Measurements from ENCODE around the gene KIF1B.

The KIF1B gene

DNA sequence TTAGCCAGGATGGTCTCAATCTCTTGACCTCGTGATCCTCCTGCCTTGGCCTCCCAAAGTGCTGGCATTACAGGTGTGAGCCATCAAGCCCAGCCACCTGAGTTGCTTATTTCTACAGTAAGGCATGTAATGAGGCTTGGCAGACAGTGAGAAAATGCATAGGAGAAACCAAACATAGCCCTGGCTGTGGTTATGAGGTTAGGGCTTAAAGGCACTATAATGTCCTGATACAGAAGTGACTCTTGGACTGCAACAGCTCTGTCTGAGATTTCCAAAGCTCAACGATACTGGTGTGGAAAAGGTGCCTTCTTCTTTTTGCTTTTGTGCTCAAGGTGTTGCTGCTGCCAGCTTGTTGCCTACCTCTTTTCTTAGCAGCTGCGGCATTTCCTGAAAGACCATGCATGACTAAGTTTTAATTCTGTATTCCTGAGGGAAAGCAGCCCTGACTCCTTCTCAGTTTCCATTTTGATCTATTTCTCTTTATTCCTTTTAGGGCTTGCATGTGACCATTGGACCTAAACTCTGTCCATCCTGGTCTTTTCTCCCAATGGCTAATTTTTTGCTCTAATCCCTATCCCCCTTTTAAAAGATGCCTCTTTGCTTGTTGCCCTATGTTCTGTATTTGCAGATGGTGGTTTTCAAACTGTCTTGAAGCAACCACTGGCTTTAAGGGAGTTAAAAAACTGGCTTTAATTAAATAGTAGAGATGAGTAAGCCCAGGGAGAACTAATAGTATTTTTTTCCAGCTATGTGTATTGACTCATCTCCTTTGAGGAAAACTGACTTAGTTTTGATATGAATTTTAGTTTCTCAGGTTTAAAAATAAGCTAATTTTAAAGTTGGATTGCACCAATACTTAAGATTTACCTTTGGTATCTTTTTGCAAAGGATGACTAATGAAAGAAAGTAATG lies 70.3 kb downstream of the KIF1B start:
- no peak for DNase-seq (ENCODE audit: low read depth in 3 of 3)

DNA sequence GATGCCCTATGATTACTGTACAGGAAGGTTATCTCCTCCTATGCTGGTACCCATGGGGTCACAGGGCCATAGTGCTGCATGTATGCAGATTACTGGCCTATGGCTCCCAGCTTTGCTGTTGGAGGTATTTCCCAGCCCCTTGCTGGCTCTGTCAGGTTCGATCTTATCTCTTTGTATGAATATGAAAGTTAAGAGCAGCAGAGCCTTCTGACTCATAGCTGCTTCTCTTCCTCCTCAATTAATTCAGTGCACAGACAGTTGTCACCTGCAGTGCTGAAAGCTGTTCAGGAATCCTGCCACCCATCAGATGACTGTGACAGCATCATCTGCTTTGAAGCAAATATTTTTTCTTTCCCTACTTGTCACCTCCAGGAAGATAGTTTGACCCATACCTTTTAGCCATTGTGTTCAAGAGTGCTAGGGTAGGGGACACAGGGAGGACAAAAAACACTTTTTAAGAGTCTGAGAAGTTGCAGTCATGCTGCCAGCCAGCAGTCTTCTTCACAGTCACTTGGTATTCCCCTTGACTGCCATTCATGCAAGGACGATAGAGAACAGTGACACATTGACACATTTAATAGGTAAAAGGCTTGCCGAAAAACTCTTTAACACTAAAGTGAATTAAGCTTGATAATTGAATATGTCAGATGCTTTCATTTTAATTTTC lies 73.1 kb downstream of the KIF1B start:
- peak; percentile 11 to 38 (median 17) for DNase-seq (ENCODE audit: low read depth in 3 of 3)

DNA sequence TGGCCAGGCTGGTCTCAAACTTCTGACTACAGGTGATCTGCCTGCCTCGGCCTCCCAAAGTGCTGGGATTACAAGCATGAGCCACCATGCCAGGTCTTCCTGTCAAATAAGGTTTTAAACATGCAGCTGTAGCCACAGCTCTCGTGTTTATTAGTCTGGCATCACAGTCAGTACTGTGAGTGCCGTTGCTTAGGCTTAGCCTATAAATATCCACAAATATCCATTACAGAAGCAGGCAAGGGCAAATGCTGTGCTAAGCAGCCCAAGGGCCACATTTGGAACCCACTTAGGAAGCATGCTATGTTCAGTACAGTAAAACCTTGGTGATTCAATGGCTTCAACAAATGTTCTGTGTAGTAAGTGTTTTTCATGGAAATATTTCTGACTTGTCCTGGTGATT lies 75.9 kb downstream of the KIF1B start:
- DNase-seq (ENCODE audit: low read depth in 3 of 3) = no peak

DNA sequence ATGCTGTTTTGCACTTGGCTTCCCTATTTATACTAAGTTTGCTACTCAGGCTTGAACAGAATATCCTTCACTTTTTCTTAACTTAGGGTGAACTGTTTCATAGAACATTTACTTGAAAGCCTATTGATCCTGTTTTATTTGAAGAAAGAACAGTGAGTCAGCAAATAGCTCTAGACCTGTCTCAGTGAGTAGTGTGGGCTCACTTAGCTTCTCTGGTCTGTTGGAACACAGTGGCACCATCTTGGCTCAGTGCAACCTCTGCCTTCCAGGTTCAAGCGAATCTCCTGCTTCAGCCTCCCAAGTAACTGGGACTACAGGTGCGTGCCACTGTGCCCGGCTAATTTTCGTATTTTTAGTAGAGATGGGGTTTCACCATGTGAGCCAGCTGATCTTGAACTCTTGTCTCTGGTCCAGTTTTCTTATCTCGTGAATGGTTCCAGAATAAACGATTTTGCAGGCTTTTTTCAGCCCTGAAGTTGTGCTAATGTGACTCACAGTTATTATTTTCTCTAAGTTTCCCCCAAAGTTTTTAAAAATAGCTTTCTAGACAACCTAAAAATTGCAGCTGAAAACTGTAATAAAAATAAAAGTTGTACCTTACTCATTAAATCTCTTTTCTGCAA lies 76.8 kb downstream of the KIF1B start:
- no peak for DNase-seq (ENCODE audit: low read depth in 3 of 3)

DNA sequence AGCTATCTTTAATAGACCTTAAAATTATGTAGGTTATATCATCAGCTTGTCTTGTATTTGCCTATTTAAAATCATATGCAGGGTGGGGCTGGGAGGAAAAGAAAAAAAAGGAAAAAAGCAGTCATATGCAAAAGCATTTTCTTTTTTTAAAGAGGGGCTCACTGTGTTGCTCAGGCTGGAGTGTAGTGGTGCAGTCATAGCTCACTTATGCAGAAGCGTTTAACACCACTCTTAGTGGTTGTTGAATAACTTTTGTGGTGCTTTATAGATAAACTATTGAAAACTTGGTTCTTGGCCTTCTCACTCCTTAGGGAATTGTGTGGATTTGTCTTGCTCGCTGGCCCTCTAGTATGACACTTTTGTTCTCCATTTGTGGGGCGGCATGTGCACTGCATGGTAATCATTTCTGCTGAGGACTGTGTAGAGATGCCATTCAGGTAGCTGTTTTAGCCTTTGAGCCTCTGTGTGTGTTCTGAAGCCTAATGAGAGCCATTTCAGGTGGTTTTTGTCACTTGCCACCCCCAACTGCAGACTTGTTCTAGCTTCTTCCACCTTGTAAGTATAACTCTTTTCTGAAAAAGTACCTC lies 77.8 kb downstream of the KIF1B start:
- no peak for DNase-seq (ENCODE audit: low read depth in 3 of 3)

DNA sequence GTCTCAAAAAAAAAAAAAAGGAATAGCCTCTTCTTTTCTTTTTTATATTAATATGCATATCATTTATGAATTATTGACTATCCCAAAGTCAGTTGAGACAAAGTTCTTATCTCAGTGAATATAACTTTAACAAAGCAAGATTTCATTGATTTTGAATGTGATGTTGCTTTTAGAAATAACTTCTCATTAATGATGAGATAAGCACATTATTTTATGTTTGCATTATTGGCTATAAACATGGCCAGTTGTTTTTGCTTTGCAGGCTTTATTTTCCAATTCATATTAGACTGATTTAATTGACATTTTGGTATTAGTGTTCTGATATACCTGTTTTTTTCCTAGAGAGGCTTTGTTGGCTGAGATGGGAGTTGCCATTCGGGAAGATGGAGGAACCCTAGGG lies 81.3 kb downstream of the KIF1B start:
- DNase-seq (ENCODE audit: low read depth in 3 of 3) = no peak

DNA sequence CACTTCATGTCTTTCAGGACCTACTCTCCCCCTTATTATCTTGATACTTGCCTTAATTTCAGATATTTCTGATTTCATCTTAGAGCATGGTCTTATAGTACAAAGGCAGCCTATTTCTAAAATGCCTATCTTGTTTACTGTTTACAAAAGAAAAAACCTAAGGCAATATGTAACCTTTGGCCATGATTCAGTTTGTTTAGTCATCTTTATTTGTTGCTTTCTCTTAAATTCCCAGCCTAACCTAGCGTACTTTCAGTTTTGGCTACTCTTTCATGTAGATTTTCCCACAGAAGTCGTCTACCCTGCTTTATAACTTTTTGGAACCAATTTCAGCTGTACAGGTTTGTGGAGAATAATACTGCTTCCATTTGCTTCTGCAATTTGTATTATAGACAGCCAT lies 81.8 kb downstream of the KIF1B start:
- DNase-seq (ENCODE audit: low read depth in 3 of 3) = no peak

DNA sequence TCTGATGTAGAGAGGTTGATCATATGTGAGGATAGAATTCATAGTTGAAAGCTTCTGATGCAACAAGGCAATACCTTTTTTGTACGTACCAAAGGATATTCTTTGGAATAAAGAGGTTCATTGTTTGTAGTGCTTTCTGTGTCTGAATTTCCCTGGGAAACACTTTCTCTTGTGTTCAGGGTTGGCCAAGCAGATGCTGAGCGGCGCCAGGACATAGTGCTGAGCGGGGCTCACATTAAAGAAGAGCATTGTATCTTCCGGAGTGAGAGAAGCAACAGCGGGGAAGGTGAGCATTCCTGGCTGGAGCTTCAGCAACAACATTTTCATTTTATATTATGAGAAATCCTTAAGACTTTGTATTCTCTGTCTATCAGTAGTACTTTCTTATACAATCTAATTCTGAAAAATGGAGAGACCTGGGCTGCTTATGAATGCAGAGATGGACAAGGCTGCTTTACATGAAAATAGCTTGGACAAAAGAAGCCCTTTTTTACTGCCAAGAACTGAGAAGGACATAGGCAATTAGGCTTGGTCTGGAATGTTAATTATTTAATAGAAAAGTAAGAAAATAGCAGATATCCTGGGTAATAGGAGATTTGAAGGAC lies 85.2 kb downstream of the KIF1B start:
- no peak for DNase-seq (ENCODE audit: low read depth in 3 of 3)

DNA sequence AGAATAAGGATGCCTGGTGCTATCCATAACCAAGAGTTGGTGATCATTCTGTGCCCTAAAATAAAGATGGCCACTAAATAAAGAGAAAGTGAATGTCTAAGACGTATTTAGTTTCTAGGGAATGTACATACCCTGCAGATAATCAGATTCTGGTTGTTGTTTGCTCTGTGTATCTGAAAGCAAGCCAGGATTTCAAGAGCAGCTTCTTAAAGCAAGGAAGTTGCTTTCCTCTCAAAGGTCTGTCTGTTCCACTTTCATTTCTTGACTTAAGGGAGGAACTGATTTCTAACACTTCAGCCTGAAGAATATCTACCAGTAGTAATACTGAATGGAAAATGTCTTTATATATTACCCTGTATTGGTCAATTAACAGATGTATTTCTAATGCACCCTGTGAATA lies 88.8 kb downstream of the KIF1B start:
- DNase-seq (ENCODE audit: low read depth in 3 of 3) = no peak

DNA sequence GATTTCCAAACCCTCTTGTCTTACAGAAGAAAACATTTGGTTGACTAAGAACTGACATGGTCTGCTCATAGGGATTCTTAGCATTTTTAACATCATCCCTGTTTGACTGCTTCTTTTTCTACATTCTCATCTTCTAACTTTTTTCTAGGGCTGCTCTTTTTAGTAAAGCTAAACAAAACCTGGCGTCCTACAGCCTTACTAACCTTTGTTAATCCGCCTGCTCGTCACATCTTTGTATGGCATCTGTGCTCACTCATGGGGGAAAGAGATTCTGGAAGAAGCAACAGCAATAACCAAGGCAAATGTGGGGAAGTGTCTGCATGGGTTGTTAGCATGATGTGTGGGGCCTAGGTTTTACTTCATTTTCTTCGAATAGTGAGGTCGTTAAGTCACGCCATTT lies 92.0 kb downstream of the KIF1B start:
- no peak for DNase-seq (ENCODE audit: low read depth in 3 of 3)

DNA sequence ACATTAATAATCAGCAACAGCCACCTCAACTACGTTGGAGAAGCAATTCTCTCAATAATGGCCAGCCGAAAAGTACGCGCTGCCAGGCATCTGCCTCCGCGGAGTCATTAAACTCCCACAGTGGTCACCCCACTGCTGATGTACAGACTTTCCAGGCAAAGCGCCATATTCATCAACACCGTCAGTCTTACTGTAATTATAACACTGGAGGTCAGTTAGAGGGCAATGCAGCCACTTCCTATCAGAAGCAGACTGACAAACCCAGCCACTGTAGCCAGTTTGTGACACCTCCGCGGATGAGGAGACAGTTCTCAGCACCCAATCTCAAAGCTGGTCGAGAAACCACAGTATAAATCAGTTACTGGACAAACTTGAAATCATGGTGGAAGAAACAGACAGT lies 93.9 kb downstream of the KIF1B start:
- DNase-seq (ENCODE audit: low read depth in 3 of 3) = no peak

DNA sequence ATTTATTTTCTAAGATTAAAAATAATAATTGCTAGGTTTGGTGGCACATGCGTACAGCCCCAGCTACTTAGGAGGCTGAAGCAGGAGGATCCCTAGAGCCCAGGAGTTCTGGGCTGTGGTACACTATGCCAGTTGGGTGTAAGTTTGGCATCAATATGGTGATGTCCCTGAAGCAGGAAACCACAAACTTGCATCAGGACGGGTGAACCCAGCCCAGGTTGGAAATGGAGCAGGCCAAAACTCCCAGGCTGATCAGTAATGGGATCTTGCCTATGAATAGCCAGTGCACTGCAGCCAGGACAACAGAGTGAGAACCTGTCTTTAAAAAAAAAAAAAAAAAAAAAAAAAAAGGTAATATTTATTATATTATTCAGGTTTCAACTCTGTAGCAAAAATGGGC lies 96.1 kb downstream of the KIF1B start:
- DNase-seq (ENCODE audit: low read depth in 3 of 3) = no peak

DNA sequence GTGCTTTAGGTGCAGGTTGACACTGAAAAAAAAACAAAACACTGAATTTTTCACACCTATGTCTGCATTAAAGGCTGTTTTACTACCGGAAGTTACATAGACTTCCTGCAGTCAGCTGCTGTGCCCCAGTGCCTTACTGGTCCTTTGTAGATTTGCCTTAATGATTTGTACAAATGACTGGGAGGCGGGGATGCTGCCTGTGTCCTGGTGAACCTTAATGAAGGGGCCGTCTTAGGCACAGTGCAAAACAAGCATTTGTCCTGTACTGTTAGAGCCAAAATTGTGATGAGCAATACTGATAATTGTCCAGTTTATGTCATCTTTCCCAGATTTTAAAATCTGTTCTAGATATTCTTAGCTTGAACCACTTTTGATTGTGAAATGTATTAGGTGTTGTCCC lies 97.6 kb downstream of the KIF1B start:
- no peak for DNase-seq (ENCODE audit: low read depth in 3 of 3)

DNA sequence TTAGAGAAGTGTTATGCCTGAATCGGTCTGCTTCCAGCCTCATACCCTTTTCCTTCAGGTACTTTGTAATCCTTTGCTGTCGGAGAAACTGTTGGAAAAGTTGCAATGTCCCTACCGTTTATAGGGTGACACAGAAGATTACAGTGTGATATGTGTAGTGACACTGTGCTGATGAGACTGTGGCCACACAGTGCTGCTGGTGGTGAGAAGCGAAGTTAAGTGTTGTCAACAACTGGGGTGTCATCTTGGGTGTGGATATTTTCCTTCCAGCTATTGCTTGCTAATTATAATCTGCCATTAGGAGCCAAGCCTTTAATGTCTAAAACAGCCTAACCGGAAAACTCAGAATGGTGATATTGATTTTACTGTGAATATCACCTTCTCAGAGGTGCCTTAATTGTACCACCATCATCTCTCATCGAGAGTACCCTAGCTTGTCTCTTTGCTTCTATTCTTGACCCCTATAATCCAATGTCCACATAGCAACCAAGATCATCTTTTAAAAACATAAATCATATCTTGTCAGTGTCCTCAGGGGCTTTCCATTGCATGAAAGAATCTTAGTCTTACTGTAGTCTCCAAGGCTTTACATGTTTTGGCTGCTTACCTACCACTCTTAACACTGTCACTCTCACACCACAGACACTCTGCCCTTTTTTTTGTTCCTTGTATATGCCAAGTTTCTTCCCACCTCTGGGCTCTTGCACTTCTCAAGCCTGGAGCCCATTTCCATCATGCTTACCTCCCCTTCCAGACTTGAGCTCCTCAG lies 99.1 kb downstream of the KIF1B start:
- no peak for DNase-seq (ENCODE audit: low read depth in 3 of 3)

DNA sequence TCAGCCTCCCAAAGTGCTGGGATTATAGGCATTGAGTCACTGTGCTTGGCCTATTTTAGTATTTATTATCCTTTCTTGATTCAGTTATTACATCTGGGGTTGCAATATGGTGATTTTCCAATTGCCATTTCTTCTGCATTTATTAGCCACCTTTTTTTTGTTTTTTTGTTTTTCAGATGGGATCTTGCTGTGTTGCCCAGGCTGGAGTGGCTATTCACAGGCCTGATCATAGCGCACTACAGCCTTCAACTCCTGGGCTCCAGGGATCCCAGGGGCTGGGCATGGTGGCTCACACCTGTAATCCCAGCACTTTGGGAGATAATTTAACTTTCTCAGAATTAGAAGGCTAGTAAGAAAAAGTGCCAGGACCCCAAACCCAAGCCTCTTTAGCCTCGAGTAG lies 106.4 kb downstream of the KIF1B start:
- DNase-seq (ENCODE audit: low read depth in 3 of 3) = no peak

DNA sequence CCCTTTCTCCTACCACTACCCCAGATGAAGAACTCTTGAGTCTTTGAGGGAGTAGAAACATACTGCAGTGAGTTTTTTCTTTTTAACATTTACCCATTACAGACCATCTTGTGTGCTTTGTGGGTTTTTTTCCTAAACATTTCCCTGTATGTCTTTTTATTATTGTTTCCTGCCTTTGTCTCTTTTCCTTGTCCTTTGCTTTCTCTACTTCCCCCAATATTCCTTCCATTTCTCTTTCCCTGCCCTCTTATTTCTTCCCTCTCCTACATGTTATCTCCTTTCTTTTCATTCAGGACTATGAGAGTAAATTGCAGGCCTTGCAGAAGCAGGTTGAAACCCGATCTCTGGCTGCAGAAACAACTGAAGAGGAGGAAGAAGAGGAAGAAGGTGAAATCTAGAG lies 109.4 kb downstream of the KIF1B start:
- DNase-seq (ENCODE audit: low read depth in 3 of 3) = no peak

DNA sequence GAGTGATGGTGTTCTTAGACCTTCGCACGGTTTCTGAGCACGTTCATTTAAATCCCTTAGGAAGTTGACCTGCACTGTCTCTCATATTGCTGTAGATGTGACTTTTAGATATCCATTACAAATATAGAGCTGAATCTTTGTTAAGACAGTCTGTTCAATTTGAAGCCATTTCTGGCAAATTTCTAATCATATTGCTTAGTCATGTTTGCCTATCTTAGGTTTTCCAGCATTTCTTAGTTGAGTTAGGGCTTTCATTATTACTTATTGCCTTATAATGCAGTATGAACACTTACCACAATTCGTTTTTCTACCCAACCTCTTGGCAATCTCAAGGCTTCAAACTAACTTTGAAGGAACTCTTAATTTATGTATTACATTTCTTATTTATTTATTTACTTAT lies 110.0 kb downstream of the KIF1B start:
- no peak for DNase-seq (ENCODE audit: low read depth in 3 of 3)

DNA sequence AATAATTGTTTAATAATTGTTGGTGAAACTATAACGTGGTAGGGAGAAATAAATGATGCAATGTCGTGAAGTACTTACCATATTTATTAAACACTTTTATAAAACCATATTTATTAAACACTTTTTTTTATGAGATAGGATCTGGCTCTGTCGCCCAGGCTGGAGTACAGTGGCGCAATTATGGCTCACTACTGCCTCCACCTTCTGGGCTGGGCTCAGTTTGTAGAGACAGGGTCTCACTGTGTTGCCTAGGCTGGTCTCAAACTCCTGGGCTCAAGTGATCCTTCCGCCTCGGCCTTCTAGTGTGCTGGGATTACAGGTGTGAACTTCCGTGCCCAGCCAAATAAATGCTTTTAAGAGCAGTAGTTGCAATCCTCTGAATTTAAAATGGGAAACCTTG lies 112.5 kb downstream of the KIF1B start:
- no peak for DNase-seq (ENCODE audit: low read depth in 3 of 3)

DNA sequence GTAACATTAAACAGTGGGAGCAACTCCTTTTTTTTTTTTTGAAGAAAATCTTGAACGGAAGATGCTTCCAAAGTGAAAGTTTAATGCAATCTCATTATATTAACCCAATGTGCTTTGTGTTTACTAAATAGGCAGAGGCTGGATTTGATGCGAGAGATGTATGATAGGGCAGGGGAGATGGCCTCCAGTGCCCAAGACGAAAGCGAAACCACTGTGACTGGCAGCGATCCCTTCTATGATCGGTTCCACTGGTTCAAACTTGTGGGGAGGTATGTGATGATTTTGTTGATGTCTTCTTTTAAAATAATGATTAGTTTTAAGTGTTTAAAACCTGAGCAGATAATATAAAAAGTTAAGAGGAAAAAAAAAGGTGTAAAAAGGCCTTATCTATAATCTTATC lies 114.3 kb downstream of the KIF1B start:
- no peak for DNase-seq (ENCODE audit: low read depth in 3 of 3)

DNA sequence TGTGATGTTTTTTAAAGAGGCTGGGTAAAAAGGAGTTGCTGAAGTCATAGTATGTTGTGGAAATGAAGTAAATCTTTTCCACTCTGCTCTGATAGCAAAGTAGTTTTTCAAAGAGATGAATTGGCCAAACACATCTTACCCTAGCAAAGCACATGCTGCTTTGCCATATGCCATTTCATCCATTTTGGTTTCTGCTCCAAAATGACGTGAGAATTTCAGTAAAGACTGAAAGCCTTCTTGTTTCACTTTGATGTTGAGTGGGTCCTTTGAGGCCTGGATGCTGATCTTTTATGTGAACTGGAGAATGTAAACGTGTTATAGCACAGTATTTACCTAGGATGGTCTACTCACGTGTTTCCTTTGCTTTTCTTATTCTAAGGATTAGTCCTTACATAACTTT lies 115.2 kb downstream of the KIF1B start:
- no peak for DNase-seq (ENCODE audit: low read depth in 3 of 3)

DNA sequence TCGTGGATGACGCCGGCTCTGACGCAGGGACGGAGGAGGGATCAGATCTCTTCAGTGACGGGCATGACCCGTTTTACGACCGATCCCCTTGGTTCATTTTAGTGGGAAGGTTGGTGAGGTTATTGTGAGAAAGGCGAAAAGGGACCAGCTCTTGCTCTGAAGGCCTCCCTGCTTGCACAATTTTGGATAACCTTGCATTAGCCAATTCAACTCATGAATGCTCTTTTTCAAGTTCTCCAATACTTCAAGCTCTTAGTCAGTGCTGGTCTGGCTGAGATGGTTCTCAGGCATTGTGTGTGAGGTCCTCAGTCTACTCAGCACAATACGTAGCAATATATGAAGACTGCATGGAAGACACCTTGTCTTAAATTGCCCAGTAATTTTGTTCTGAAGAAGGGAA lies 115.9 kb downstream of the KIF1B start:
- DNase-seq (ENCODE audit: low read depth in 3 of 3) = no peak

All from stimulated activated CD4-positive, alpha-beta T cell treated with anti-CD3 and anti-CD28 coated beads, TNF-alpha, amount 100 ng/mL, for 48 hours (primary cell).